ENCODE measurements around the gene RTN4IP1.

Gene RTN4IP1

GRCh38 chr6:106538145-106538544, 91.2 kb downstream of the RTN4IP1 start:
- Histone ChIP-seq H3K27ac (ENCODE audit: insufficient read depth, low read length, poor library complexity, severe bottlenecking) (no peak overlapping the region), H3K4me3 (ENCODE audit: insufficient read depth, low read depth, low read length, poor library complexity, severe bottlenecking) (no peak overlapping the region)
- DNase-seq, result no peak

DNA sequence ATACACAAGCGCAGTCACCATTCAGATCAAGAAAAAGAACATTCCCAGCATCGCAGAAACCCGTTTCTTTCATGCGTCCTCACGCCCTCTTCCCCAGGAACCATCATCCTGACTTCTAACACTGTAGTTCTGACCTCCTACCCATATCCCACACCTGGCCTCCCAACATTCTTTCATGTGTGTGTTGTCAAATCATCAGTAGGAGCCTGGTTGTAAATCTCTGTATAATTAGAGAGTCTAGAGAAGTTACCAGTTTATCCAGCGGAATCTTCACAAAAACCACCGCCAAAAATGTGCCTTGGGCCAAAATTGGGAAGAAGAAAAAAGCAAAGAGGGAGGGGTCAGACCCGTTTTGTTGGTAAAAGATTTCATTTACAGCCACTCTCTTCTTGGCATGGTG, 91.6 kb downstream of the RTN4IP1 start:
- Histone ChIP-seq H3K4me3 (ENCODE audit: insufficient read depth, low read depth, low read length, poor library complexity, severe bottlenecking) (no peak overlapping the region), H3K27ac (ENCODE audit: insufficient read depth, low read length, poor library complexity, severe bottlenecking) (no peak overlapping the region), H3K27me3 (replicated peaks; ENCODE audit: control insufficient read depth, insufficient read depth, low read length, poor library complexity, severe bottlenecking) (no peaks in the 10 kb centered on the region), H3K36me3 (ENCODE audit: control insufficient read depth, insufficient read depth, low read length) (peaks cover 23% of the 10 kb centered on the region), H3K4me1 (ENCODE audit: control insufficient read depth, insufficient read depth, low read length, poor library complexity, severe bottlenecking) (peaks cover 22% of the 10 kb centered on the region), H3K9me3 (ENCODE audit: control insufficient read depth, low read length) (no peaks in the 10 kb centered on the region)
- DNase-seq, result no peak

More at GRCh38 chr6:106538145-106538544, 91.2 kb downstream of the RTN4IP1 start:
- no peaks in the 10 kb centered on the region for H3K9me3 ChIP-seq (ENCODE audit: control insufficient read depth, low read length)
- H3K27me3 ChIP-seq (replicated peaks; ENCODE audit: control insufficient read depth, insufficient read depth, low read length, poor library complexity, severe bottlenecking), result no peaks in the 10 kb centered on the region
- peaks cover 22% of the 10 kb centered on the region for H3K4me1 ChIP-seq (ENCODE audit: control insufficient read depth, insufficient read depth, low read length, poor library complexity, severe bottlenecking)
- peaks cover 20% of the 10 kb centered on the region for H3K36me3 ChIP-seq (ENCODE audit: control insufficient read depth, insufficient read depth, low read length)

- DNase-seq, result no peak
Measured at GRCh38 chr6:106536851-106537250, 92.4 kb downstream of the RTN4IP1 start.

GRCh38 chr6:106536357-106536756, 92.9 kb downstream of the RTN4IP1 start:
- no peak for DNase-seq
- no peak overlapping the region for H3K4me3 ChIP-seq (ENCODE audit: insufficient read depth, low read depth, low read length, poor library complexity, severe bottlenecking)
- H3K27ac ChIP-seq (ENCODE audit: insufficient read depth, low read length, poor library complexity, severe bottlenecking), result no peak overlapping the region
- H3K4me1 ChIP-seq (ENCODE audit: control insufficient read depth, insufficient read depth, low read length, poor library complexity, severe bottlenecking), result peaks cover 22% of the 10 kb centered on the region
- peaks cover 31% of the 10 kb centered on the region for H3K36me3 ChIP-seq (ENCODE audit: control insufficient read depth, insufficient read depth, low read length)
- H3K27me3 ChIP-seq (replicated peaks; ENCODE audit: control insufficient read depth, insufficient read depth, low read length, poor library complexity, severe bottlenecking), result no peaks in the 10 kb centered on the region
- H3K9me3 ChIP-seq (ENCODE audit: control insufficient read depth, low read length), result no peaks in the 10 kb centered on the region

More at GRCh38 chr6:106536851-106537250, 92.4 kb downstream of the RTN4IP1 start:
- Histone ChIP-seq H3K27ac (ENCODE audit: insufficient read depth, low read length, poor library complexity, severe bottlenecking) (no peak overlapping the region), H3K27me3 (replicated peaks; ENCODE audit: control insufficient read depth, insufficient read depth, low read length, poor library complexity, severe bottlenecking) (no peaks in the 10 kb centered on the region), H3K4me1 (ENCODE audit: control insufficient read depth, insufficient read depth, low read length, poor library complexity, severe bottlenecking) (peaks cover 22% of the 10 kb centered on the region), H3K36me3 (ENCODE audit: control insufficient read depth, insufficient read depth, low read length) (peaks cover 29% of the 10 kb centered on the region), H3K4me3 (ENCODE audit: insufficient read depth, low read depth, low read length, poor library complexity, severe bottlenecking) (no peak overlapping the region), H3K9me3 (ENCODE audit: control insufficient read depth, low read length) (no peaks in the 10 kb centered on the region)

DNA sequence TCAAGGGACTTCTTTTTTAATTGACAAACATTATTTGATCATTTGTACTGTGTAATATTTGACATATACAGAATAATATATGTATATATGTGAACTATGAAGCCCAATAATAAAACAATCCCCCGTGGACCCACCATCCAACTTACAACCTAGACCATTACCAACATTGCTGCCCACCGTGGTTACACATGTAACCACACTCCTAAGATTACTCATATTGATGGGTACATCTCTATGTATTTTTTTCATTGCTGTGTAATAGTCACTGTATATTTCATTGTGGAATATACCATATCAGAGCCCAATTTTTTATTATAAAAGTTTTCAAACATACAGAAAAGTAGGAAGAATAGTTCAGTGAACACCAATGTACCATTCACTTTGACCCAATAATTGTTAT, 94.3 kb downstream of the RTN4IP1 start:
- Histone ChIP-seq H3K4me1 (ENCODE audit: control insufficient read depth, insufficient read depth, low read length, poor library complexity, severe bottlenecking) (peaks cover 27% of the 10 kb centered on the region), H3K36me3 (ENCODE audit: control insufficient read depth, insufficient read depth, low read length) (peaks cover 38% of the 10 kb centered on the region), H3K9me3 (ENCODE audit: control insufficient read depth, low read length) (no peaks in the 10 kb centered on the region), H3K27ac (ENCODE audit: insufficient read depth, low read length, poor library complexity, severe bottlenecking) (no peak overlapping the region), H3K27me3 (replicated peaks; ENCODE audit: control insufficient read depth, insufficient read depth, low read length, poor library complexity, severe bottlenecking) (no peaks in the 10 kb centered on the region), H3K4me3 (ENCODE audit: insufficient read depth, low read depth, low read length, poor library complexity, severe bottlenecking) (no peak overlapping the region)
- DNase-seq, result no peak

GRCh38 chr6:106534564-106534982, 94.7 kb downstream of the RTN4IP1 start:
- Histone ChIP-seq H3K9me3 (ENCODE audit: control insufficient read depth, low read length) (no peaks in the 10 kb centered on the region), H3K27me3 (replicated peaks; ENCODE audit: control insufficient read depth, insufficient read depth, low read length, poor library complexity, severe bottlenecking) (no peaks in the 10 kb centered on the region), H3K36me3 (ENCODE audit: control insufficient read depth, insufficient read depth, low read length) (peaks cover 38% of the 10 kb centered on the region), H3K27ac (ENCODE audit: insufficient read depth, low read length, poor library complexity, severe bottlenecking) (peak overlapping the region; percentile 31), H3K4me1 (ENCODE audit: control insufficient read depth, insufficient read depth, low read length, poor library complexity, severe bottlenecking) (peaks cover 27% of the 10 kb centered on the region), H3K4me3 (ENCODE audit: insufficient read depth, low read depth, low read length, poor library complexity, severe bottlenecking) (no peak overlapping the region)
- DNase-seq, result no peak

GRCh38 chr6:106534004-106534403, 95.3 kb downstream of the RTN4IP1 start:
- peak overlapping the region; percentile 31 for H3K27ac ChIP-seq (ENCODE audit: insufficient read depth, low read length, poor library complexity, severe bottlenecking)
- no peak overlapping the region for H3K4me3 ChIP-seq (ENCODE audit: insufficient read depth, low read depth, low read length, poor library complexity, severe bottlenecking)
- DNase-seq, result no peak
- peaks cover 43% of the 10 kb centered on the region for H3K36me3 ChIP-seq (ENCODE audit: control insufficient read depth, insufficient read depth, low read length)
- H3K9me3 ChIP-seq (ENCODE audit: control insufficient read depth, low read length), result no peaks in the 10 kb centered on the region
- peaks cover 27% of the 10 kb centered on the region for H3K4me1 ChIP-seq (ENCODE audit: control insufficient read depth, insufficient read depth, low read length, poor library complexity, severe bottlenecking)
- no peaks in the 10 kb centered on the region for H3K27me3 ChIP-seq (replicated peaks; ENCODE audit: control insufficient read depth, insufficient read depth, low read length, poor library complexity, severe bottlenecking)

DNA sequence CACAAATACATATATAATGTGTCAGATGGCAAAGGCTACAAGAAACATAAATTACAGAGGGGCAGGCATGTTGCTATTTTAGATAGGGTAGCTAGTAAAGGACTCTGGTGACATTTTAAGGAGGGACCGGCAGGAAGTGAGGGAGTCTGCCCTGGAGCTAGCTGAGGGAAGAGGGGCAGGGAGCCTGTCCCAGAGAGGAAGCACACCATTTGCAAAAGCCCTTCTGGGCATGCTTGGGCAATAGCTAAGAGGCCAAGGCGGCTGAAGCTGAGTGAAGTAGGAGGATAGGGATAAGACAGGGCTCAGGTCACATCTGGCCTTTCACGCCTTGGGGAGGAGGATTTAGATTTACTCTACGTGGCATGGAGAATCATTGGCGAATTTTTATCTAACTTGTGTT, 96.2 kb downstream of the RTN4IP1 start:
- H3K4me1 ChIP-seq (ENCODE audit: control insufficient read depth, insufficient read depth, low read length, poor library complexity, severe bottlenecking), result peaks cover 27% of the 10 kb centered on the region

GRCh38 chr6:106530502-106530901, 98.8 kb downstream of the RTN4IP1 start:
- Histone ChIP-seq H3K9me3 (ENCODE audit: control insufficient read depth, low read length) (no peaks in the 10 kb centered on the region), H3K27me3 (replicated peaks; ENCODE audit: control insufficient read depth, insufficient read depth, low read length, poor library complexity, severe bottlenecking) (no peaks in the 10 kb centered on the region), H3K27ac (ENCODE audit: insufficient read depth, low read length, poor library complexity, severe bottlenecking) (no peak overlapping the region), H3K4me3 (ENCODE audit: insufficient read depth, low read depth, low read length, poor library complexity, severe bottlenecking) (no peak overlapping the region), H3K36me3 (ENCODE audit: control insufficient read depth, insufficient read depth, low read length) (peaks cover 49% of the 10 kb centered on the region), H3K4me1 (ENCODE audit: control insufficient read depth, insufficient read depth, low read length, poor library complexity, severe bottlenecking) (peaks cover 20% of the 10 kb centered on the region)
- DNase-seq, result no peak

More for the DNA sequence above, 96.2 kb downstream of the RTN4IP1 start:
- H3K27ac ChIP-seq (ENCODE audit: insufficient read depth, low read length, poor library complexity, severe bottlenecking), result no peak overlapping the region
- no peak overlapping the region for H3K4me3 ChIP-seq (ENCODE audit: insufficient read depth, low read depth, low read length, poor library complexity, severe bottlenecking)
- H3K9me3 ChIP-seq (ENCODE audit: control insufficient read depth, low read length), result no peaks in the 10 kb centered on the region
- no peaks in the 10 kb centered on the region for H3K27me3 ChIP-seq (replicated peaks; ENCODE audit: control insufficient read depth, insufficient read depth, low read length, poor library complexity, severe bottlenecking)
- no peak for DNase-seq
- H3K36me3 ChIP-seq (ENCODE audit: control insufficient read depth, insufficient read depth, low read length), result peaks cover 49% of the 10 kb centered on the region

- peaks cover 20% of the 10 kb centered on the region for H3K4me1 ChIP-seq (ENCODE audit: control insufficient read depth, insufficient read depth, low read length, poor library complexity, severe bottlenecking)
- no peak for DNase-seq
- H3K27ac ChIP-seq (ENCODE audit: insufficient read depth, low read length, poor library complexity, severe bottlenecking), result no peak overlapping the region
- H3K27me3 ChIP-seq (replicated peaks; ENCODE audit: control insufficient read depth, insufficient read depth, low read length, poor library complexity, severe bottlenecking), result no peaks in the 10 kb centered on the region
- no peaks in the 10 kb centered on the region for H3K9me3 ChIP-seq (ENCODE audit: control insufficient read depth, low read length)
- H3K36me3 ChIP-seq (ENCODE audit: control insufficient read depth, insufficient read depth, low read length), result peaks cover 49% of the 10 kb centered on the region
- no peak overlapping the region for H3K4me3 ChIP-seq (ENCODE audit: insufficient read depth, low read depth, low read length, poor library complexity, severe bottlenecking)
Measured at GRCh38 chr6:106530026-106530425, 99.3 kb downstream of the RTN4IP1 start.

Measured in effector memory CD4-positive, alpha-beta T cell (primary cell).